ENCODE data around the gene SEMA5A. TPM values are rescaled to one million over a fixed set of nuclear protein-coding genes. Genes with fewer than 3 reads are reported as not detected.

Gene SEMA5A
- total RNA-seq, 1 experiment from 2014 or later: 0.15 TPM

DNA sequence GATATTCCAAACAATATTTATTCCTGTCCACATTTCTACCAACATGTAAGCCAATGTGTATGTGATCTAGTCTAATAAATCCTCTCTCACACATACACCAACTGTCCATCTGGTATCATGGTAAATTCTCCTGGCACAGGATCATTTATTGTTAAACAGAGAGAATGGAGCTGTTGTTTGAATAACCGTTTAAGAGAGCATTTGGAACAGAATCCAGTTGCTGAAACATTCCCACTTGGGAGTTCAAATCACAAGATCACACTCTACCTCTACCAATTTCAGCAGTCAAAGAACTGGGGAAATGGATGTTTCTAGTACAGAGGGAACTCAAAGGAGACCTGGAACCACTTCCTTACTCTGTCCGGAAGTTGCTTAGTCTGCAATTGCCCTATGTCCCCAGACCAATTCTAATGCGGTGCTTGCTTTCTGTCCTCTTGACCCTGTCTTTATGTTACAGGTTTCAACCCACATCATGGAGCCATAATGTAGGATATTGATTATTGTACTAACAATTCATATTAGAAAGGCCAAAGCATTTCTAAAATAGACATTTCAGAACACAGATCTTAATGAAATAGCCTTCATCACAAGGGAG lies 488.4 kb downstream of the SEMA5A start:
- no peaks in the 10 kb centered on the region for H3K36me3 ChIP-seq (ENCODE audit: control insufficient read depth, insufficient read depth, low read length)
- no TSS peak for BruUV-seq (replicated peaks)
- no peaks in the 10 kb centered on the region for H3K4me1 ChIP-seq (ENCODE audit: control insufficient read depth, insufficient read depth, low read length)
- H3K9me3 ChIP-seq (ENCODE audit: control insufficient read depth, insufficient read depth, low read depth, low read length): no peaks in the 10 kb centered on the region
- H3K27me3 ChIP-seq (ENCODE audit: control insufficient read depth, insufficient read depth, low read length): no peaks in the 10 kb centered on the region
- H3K27ac ChIP-seq (ENCODE audit: low read length): no peak overlapping the region
- DNase-seq (ENCODE audit: low read depth, low spot score): no peak
- no peak overlapping the region for H3K4me3 ChIP-seq (ENCODE audit: low read depth in 2 of 2, low read length in 2 of 2)
- intact Hi-C loops (cut with micrococcal nuclease; ENCODE audit: unreplicated experiment) (no loop called here), in situ Hi-C loops (cut with HindIII; ENCODE audit: low pct_unique_long_range_greater_than_20kb, low sequenced_read_pairs) (no loop called here)
- ChIA-PET CTCF (no interaction called here), POLR2A (no interaction called here)
- no peak for ATAC-seq
- TF ChIP-seq, protein P1, sequence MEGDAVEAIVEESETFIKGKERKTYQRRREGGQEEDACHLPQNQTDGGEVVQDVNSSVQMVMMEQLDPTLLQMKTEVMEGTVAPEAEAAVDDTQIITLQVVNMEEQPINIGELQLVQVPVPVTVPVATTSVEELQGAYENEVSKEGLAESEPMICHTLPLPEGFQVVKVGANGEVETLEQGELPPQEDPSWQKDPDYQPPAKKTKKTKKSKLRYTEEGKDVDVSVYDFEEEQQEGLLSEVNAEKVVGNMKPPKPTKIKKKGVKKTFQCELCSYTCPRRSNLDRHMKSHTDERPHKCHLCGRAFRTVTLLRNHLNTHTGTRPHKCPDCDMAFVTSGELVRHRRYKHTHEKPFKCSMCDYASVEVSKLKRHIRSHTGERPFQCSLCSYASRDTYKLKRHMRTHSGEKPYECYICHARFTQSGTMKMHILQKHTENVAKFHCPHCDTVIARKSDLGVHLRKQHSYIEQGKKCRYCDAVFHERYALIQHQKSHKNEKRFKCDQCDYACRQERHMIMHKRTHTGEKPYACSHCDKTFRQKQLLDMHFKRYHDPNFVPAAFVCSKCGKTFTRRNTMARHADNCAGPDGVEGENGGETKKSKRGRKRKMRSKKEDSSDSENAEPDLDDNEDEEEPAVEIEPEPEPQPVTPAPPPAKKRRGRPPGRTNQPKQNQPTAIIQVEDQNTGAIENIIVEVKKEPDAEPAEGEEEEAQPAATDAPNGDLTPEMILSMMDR (IDR thresholded peaks at IDR 0.05): no peak
- TF ChIP-seq POLR2AphosphoS5 (IDR thresholded peaks at IDR 0.05; ENCODE audit: low read depth, low read length) (no peak), SIN3A (IDR thresholded peaks at IDR 0.05; ENCODE audit: borderline replicate concordance, insufficient read depth, low read depth, low read length) (no peak), TCF7L2 (IDR thresholded peaks at IDR 0.05; ENCODE audit: low read depth, low read length) (no peak)
- TF ChIP-seq, protein P2, sequence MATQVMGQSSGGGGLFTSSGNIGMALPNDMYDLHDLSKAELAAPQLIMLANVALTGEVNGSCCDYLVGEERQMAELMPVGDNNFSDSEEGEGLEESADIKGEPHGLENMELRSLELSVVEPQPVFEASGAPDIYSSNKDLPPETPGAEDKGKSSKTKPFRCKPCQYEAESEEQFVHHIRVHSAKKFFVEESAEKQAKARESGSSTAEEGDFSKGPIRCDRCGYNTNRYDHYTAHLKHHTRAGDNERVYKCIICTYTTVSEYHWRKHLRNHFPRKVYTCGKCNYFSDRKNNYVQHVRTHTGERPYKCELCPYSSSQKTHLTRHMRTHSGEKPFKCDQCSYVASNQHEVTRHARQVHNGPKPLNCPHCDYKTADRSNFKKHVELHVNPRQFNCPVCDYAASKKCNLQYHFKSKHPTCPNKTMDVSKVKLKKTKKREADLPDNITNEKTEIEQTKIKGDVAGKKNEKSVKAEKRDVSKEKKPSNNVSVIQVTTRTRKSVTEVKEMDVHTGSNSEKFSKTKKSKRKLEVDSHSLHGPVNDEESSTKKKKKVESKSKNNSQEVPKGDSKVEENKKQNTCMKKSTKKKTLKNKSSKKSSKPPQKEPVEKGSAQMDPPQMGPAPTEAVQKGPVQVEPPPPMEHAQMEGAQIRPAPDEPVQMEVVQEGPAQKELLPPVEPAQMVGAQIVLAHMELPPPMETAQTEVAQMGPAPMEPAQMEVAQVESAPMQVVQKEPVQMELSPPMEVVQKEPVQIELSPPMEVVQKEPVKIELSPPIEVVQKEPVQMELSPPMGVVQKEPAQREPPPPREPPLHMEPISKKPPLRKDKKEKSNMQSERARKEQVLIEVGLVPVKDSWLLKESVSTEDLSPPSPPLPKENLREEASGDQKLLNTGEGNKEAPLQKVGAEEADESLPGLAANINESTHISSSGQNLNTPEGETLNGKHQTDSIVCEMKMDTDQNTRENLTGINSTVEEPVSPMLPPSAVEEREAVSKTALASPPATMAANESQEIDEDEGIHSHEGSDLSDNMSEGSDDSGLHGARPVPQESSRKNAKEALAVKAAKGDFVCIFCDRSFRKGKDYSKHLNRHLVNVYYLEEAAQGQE (IDR thresholded peaks at IDR 0.05; ENCODE audit: insufficient read depth in 1 of 2, low read depth in 2 of 2, low read length in 1 of 2): no peak

GRCh38 chr5:9056046-9056445 lies 489.8 kb downstream of the SEMA5A start:
- CTCF ChIA-PET: no interaction called here
- no peak for ATAC-seq
- intact Hi-C loops (cut with micrococcal nuclease; ENCODE audit: unreplicated experiment) (no loop called here), in situ Hi-C loops (cut with HindIII; ENCODE audit: low pct_unique_long_range_greater_than_20kb, low sequenced_read_pairs) (no loop called here)
- Histone ChIP-seq H3K4me1 (ENCODE audit: control insufficient read depth, insufficient read depth, low read length) (no peaks in the 10 kb centered on the region), H3K27me3 (ENCODE audit: control insufficient read depth, insufficient read depth, low read length) (no peaks in the 10 kb centered on the region), H3K9me3 (ENCODE audit: control insufficient read depth, insufficient read depth, low read depth, low read length) (no peaks in the 10 kb centered on the region), H3K27ac (ENCODE audit: low read length) (no peak overlapping the region), H3K4me3 (ENCODE audit: low read depth in 2 of 2, low read length in 2 of 2) (no peak overlapping the region), H3K36me3 (ENCODE audit: control insufficient read depth, insufficient read depth, low read length) (no peaks in the 10 kb centered on the region)
- POLR2A ChIA-PET: no interaction called here
- no peak for DNase-seq (ENCODE audit: low read depth, low spot score)
- no TSS peak for BruUV-seq (replicated peaks)
- TF ChIP-seq TCF7L2 (IDR thresholded peaks at IDR 0.05; ENCODE audit: low read depth, low read length) (no peak), SIN3A (IDR thresholded peaks at IDR 0.05; ENCODE audit: borderline replicate concordance, insufficient read depth, low read depth, low read length) (no peak), POLR2AphosphoS5 (IDR thresholded peaks at IDR 0.05; ENCODE audit: low read depth, low read length) (no peak)
- TF ChIP-seq, protein P2 (IDR thresholded peaks at IDR 0.05; ENCODE audit: insufficient read depth in 1 of 2, low read depth in 2 of 2, low read length in 1 of 2): no peak
- TF ChIP-seq, protein P1 (IDR thresholded peaks at IDR 0.05): no peak
